K562 (cell line): Measurements from ENCODE around the gene MBNL1. TPM values are rescaled to one million over a fixed set of nuclear protein-coding genes. Genes with fewer than 3 reads are reported as not detected.
A peak's percentile ranks its signal among the peaks of the same experiment; 100 is the strongest.

Experiments used
- ATAC-seq: fragments of 200-7000 bp; cut with Tn5 transposase; 3 replicates; pipeline ENCODE4 v1.9.1; 2020; ENCODE audit warnings: moderate library complexity
- BruUV-seq: library from RNA; stranded (reverse); fragments of 400-500 nt; replicated peaks from 2 replicates; lab custom pipeline; 2021; lab: Mats Ljungman, UMichigan
- CTCF ChIA-PET: fragments of 300-600 bp; formaldehyde crosslinking; extraction: SDS; loops from one replicate; lab custom pipeline; 2021; ENCODE audit warnings: low intra/inter-chr PET ratio; lab: Yijun Ruan, JAX
- POLR2A ChIA-PET: fragments of 300-600, 350-650 bp; sonication (Branson Sonifier 250); formaldehyde crosslinking; extraction: SDS; loops from one replicate; lab custom pipeline; 2021; ENCODE audit warnings: antibody characterized with exemption, inconsistent platforms; lab: Yijun Ruan, JAX
- DNase-seq, 4 experiments: peaks; one replicate each; pipeline versions ENCODE4 v3.0.0 to v3.0.0-alpha.2; 2011 to 2018; ENCODE audit warnings: low spot score in 3 of 4, mixed read lengths in 3 of 4; ENCODE audit errors: extremely low read depth in 1 of 4
- FAIRE-seq: peaks from 2 replicates; lab custom pipeline; 2011; peaks lifted over from hg19 to GRCh38; lab: Jason Lieb, UNC
- H2AFZ ChIP-seq: 2 replicates; pipeline ENCODE4 v1.6.0; 2011; ENCODE audit warnings: low read depth, low read length, control low read depth, inconsistent platforms
- H3K27ac ChIP-seq: fragments of 200-600 bp; 3 replicates; pipeline ENCODE4 v1.8.0; 2011; ENCODE audit warnings: low read depth, mild to moderate bottlenecking, control low read depth, inconsistent platforms, low read length, moderate library complexity, mixed read lengths; ENCODE audit errors: extremely low read depth
- H3K27me3 ChIP-seq, 2 experiments: fragments of 300-600 bp in 1 of 2; 2 replicates in 1 of 2; 3 replicates in 1 of 2; pipeline versions ENCODE4 v1.6.0 to v1.8.0; 2011; ENCODE audit warnings: inconsistent platforms in 2 of 2, low read length in 2 of 2, mild to moderate bottlenecking in 1 of 2, mixed read lengths in 1 of 2, moderate library complexity in 1 of 2; ENCODE audit not compliant: control insufficient read depth in 2 of 2, insufficient read depth in 2 of 2
- H3K36me3 ChIP-seq: fragments of 300-600 bp; 3 replicates; pipeline ENCODE4 v1.8.0; 2011; ENCODE audit warnings: mild to moderate bottlenecking, low read length, inconsistent platforms; ENCODE audit not compliant: control insufficient read depth, insufficient read depth
- H3K4me1 ChIP-seq, 2 experiments: fragments of 200-600 bp in 1 of 2; replicated peaks in 1 of 2; 2 replicates in 1 of 2; 3 replicates in 1 of 2; pipeline versions ENCODE4 v1.5.1 to v1.8.0; 2011; ENCODE audit warnings: inconsistent platforms in 2 of 2, low read length in 2 of 2, mild to moderate bottlenecking in 1 of 2, mixed read lengths in 1 of 2, moderate library complexity in 1 of 2; ENCODE audit not compliant: control insufficient read depth in 2 of 2, insufficient read depth in 2 of 2
- H3K4me2 ChIP-seq: 2 replicates; pipeline ENCODE4 v1.6.1; 2011; ENCODE audit warnings: low read length, control low read depth, inconsistent platforms, mixed read lengths; ENCODE audit not compliant: insufficient read depth
- H3K4me3 ChIP-seq: fragments of 200-600 bp; sonication (generic), shearing (Covaris generic); 2 replicates; pipeline ENCODE4 v1.5.1; 2016; ENCODE audit warnings: control low read depth, inconsistent platforms
- H3K79me2 ChIP-seq: fragments of 200-600 bp; 3 replicates; pipeline ENCODE4 v1.8.0; 2011; ENCODE audit warnings: low read length, inconsistent platforms; ENCODE audit not compliant: control insufficient read depth, insufficient read depth
- H3K9ac ChIP-seq, 2 experiments: 2 replicates each; pipeline versions ENCODE4 v1.6.0 to v1.6.1; 2011; ENCODE audit warnings: low read depth in 2 of 2, low read length in 2 of 2, control low read depth in 1 of 2, inconsistent platforms in 1 of 2, mild to moderate bottlenecking in 1 of 2, mixed read lengths in 1 of 2; ENCODE audit not compliant: insufficient read depth in 1 of 2
- H3K9me1 ChIP-seq: one replicate; pipeline ENCODE4 v1.6.0; 2011; ENCODE audit warnings: inconsistent platforms, mild to moderate bottlenecking, low read length, moderate library complexity; ENCODE audit not compliant: control insufficient read depth, insufficient read depth
- H3K9me3 ChIP-seq: replicated peaks from 2 replicates; pipeline ENCODE4 v1.5.1; 2011; ENCODE audit warnings: low read depth, low read length, inconsistent platforms; ENCODE audit not compliant: control insufficient read depth, insufficient read depth
- H4K20me1 ChIP-seq: replicated peaks from 2 replicates; pipeline ENCODE4 v1.6.1; 2011; ENCODE audit warnings: low read length, inconsistent platforms, mixed read lengths; ENCODE audit not compliant: control insufficient read depth, insufficient read depth
- ATF2 ChIP-seq: sonication (generic); formaldehyde crosslinking; IDR thresholded peaks from 2 replicates; pipeline ENCODE4 v1.8.1; 2022; ENCODE audit warnings: missing genetic modification reagents
- CBFA2T2 ChIP-seq: fragments of 450-650 bp; conservative IDR thresholded peaks from 2 replicates; pipeline ENCODE4 v1.6.1; 2017; ENCODE audit warnings: mild to moderate bottlenecking
- CHD4 ChIP-seq: fragments of 200-600 bp; sonication (generic); IDR thresholded peaks from 3 replicates; pipeline ENCODE4 v1.6.1; 2012; ENCODE audit warnings: low read depth, mild to moderate bottlenecking, mixed read lengths, low read length, inconsistent platforms; ENCODE audit not compliant: insufficient read depth, insufficient replicate concordance, poor library complexity, severe bottlenecking
- KDM5B ChIP-seq: fragments of 200-600 bp; sonication (generic); IDR thresholded peaks from 2 replicates; pipeline ENCODE4 v1.6.1; 2012; ENCODE audit warnings: low read depth, mild to moderate bottlenecking, moderate library complexity, low read length, control low read depth, inconsistent platforms; ENCODE audit not compliant: insufficient replicate concordance
- MEIS2 ChIP-seq: fragments of 450-650 bp; IDR thresholded peaks from 2 replicates; pipeline ENCODE4 v1.6.1; 2014; ENCODE audit warnings: mild to moderate bottlenecking; ENCODE audit not compliant: partially characterized antibody
- MIER1 ChIP-seq: fragments of 450-650 bp; IDR thresholded peaks from 2 replicates; pipeline ENCODE4 v1.6.1; 2016; ENCODE audit warnings: antibody characterized with exemption, mild to moderate bottlenecking, low read depth
- NFRKB ChIP-seq: fragments of 450-650 bp; IDR thresholded peaks from 2 replicates; pipeline ENCODE4 v1.6.1; 2016; ENCODE audit warnings: low read depth
- ZNF449 ChIP-seq: fragments of 250-450 bp; sonication (Bioruptor Pico); IDR thresholded peaks from 2 replicates; pipeline ENCODE4 v1.8.0; 2022; ENCODE audit warnings: moderate library complexity, mild to moderate bottlenecking, inconsistent platforms
- ZNF583 ChIP-seq: fragments of 250-450 bp; sonication (Bioruptor Pico); IDR thresholded peaks from 2 replicates; pipeline ENCODE4 v1.4.0; 2020
- WGBS: fragments of 100-300 bp; shearing (Covaris generic); methylation state at CpG from one replicate; pipeline ENCODE4 v1.1.6; 2016; ENCODE audit warnings: low coverage, mixed read lengths; ENCODE audit not compliant: insufficient coverage; ENCODE audit errors: missing lambda C conversion rate; 5-methylcytosine and 5-hydroxymethylcytosine counted together
- in situ Hi-C: fragments of 300-500 bp; cut with MboI; formaldehyde crosslinking; loops from 4 replicates; pipeline ENCODE4 v1.15.0; 2018; ENCODE audit warnings: inconsistent platforms, mixed read lengths
- intact Hi-C: fragments of 100-400 bp; cut with micrococcal nuclease; formaldehyde crosslinking; loops from 2 replicates; pipeline ENCODE4 v1.14.2; 2022
- polyA plus RNA-seq, 8 experiments: library from polyadenylated mRNA; depleted of rRNA in 4 of 8; stranded (reverse) in 5 of 8; unstranded in 3 of 8; fragments of >200 nt; fragmentation: Nextera tagmentation in 2 of 8; fragmentation: Illumina TruSeq in 1 of 8; extraction: Ambion mirVana in 2 of 8; extraction: Trizol in 1 of 8; gene quantifications; 2 replicates each; pipeline versions ENCODE4 v1.2.1 to v1.2.3, GENCODE V29; 2011 to 2014; ENCODE audit warnings: inconsistent platforms in 1 of 8, missing spikeins in 1 of 8
- total RNA-seq, 7 experiments: library from RNA; depleted of rRNA in 6 of 7; stranded (reverse); fragments of >200 nt in 6 of 7; fragmentation: Illumina TruSeq in 2 of 7; extraction: Trizol in 2 of 7; gene quantifications; 2 replicates each; pipeline versions ENCODE4 v1.2.1 to v1.2.3, GENCODE V29; 2011 to 2021; ENCODE audit warnings: low replicate concordance in 1 of 7

Gene MBNL1
- total and polyA plus RNA-seq, 9 of the 15 experiments (the other 6 are each of a cell fraction or from before 2014, with no cell fraction given), result 70.3 to 243 (median 220) TPM

DNA sequence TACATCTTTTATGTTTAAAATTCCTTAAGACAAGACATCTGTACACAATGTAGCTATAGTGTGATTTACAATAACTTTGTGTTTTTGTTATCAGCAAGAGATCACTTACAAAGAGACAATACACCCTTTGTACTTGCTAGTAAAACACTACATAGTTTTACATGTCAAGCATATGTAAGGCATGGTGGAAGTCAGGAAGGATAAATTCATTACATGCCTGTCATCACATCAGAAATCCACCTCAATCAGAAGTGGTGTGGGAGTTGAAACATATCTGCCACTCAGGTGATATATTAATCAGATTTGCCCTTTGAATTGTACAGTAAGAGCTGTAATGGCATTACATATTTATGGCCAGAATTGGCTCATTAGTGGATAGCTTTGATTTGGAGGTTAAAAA, 95.5 kb downstream of the MBNL1 start:
- H3K79me2 ChIP-seq, result peaks cover 100% of the 10 kb centered on the region
- TF ChIP-seq CHD4 (no peak), MEIS2 (peak; percentile 14)
- intact Hi-C loops, result no loop called here
- H3K9me1 ChIP-seq, result no peaks in the 10 kb centered on the region
- ATAC-seq (no peak), DNase-seq (no peak), FAIRE-seq (no peak)
- POLR2A ChIA-PET, result interaction anchor here (0.6 to 1.7 kb wide), 6 partner anchors 9 to 559 kb away, joined by 3 to 4 read pairs (median 3); no protein-coding TSS in a partner anchor
- peaks cover 17% of the 10 kb centered on the region; the same call in 1 of the 2 replicates for H4K20me1 ChIP-seq
- H3K4me2 ChIP-seq, result no peak overlapping the region
- no peak overlapping the region for H2AFZ ChIP-seq
- H3K9me3 ChIP-seq, result no peaks in the 10 kb centered on the region
- H3K9ac ChIP-seq, result no peak overlapping the region
- H3K36me3 ChIP-seq, result peaks cover 49% of the 10 kb centered on the region
- H3K4me1 ChIP-seq, result no peaks in the 10 kb centered on the region
- H3K27me3 ChIP-seq, result no peaks in the 10 kb centered on the region
- CTCF ChIA-PET, result no interaction called here
- in situ Hi-C loops, result no loop called here
- no peak overlapping the region for H3K27ac ChIP-seq
- no TSS peak for BruUV-seq
- H3K4me3 ChIP-seq, result no peak overlapping the region

GRCh38 chr3:152365126-152365525, 96.4 kb downstream of the MBNL1 start:
- no peak for TF ChIP-seq NFRKB
- TF ChIP-seq ATF2 (CRISPR knock-in tag), result no peak
- TF ChIP-seq ZNF583 (CRISPR knock-in tag), result no peak
- TF ChIP-seq CBFA2T2, result no peak
- TF ChIP-seq ZNF449 (CRISPR knock-in tag), result no peak
- no peak for TF ChIP-seq KDM5B
- no peak for TF ChIP-seq MIER1
- no peak for DNase-seq
- in situ Hi-C loops, result no loop called here
- no peaks in the 10 kb centered on the region for H3K9me3 ChIP-seq
- no peak overlapping the region for H3K27ac ChIP-seq
- peaks cover 17% of the 10 kb centered on the region; the same call in 1 of the 2 replicates for H4K20me1 ChIP-seq
- intact Hi-C loops, result no loop called here
- H3K36me3 ChIP-seq, result peaks cover 40% of the 10 kb centered on the region
- BruUV-seq, result no TSS peak
- H2AFZ ChIP-seq, result no peak overlapping the region
- H3K4me3 ChIP-seq, result no peak overlapping the region
- H3K27me3 ChIP-seq, result no peaks in the 10 kb centered on the region
- no peak for FAIRE-seq
- ChIA-PET POLR2A (interaction anchor here (0.6 to 1.7 kb wide), 4 partner anchors 10 to 559 kb away, joined by 3 to 4 read pairs (median 3); no protein-coding TSS in a partner anchor), CTCF (no interaction called here)
- 57% methylated on average over 2 of the region's 2 CpGs for WGBS
- H3K4me1 ChIP-seq, result no peaks in the 10 kb centered on the region
- H3K4me2 ChIP-seq, result no peak overlapping the region
- no peak for ATAC-seq
- no peak overlapping the region for H3K9ac ChIP-seq
- H3K79me2 ChIP-seq, result peaks cover 100% of the 10 kb centered on the region
- no peaks in the 10 kb centered on the region for H3K9me1 ChIP-seq
